Upper lobe of left lung (tissue), 6 donors: Measurements from ENCODE around the gene ZDHHC11B. TPM values are rescaled to one million over a fixed set of nuclear protein-coding genes. Genes with fewer than 3 reads are reported as not detected.
"Not testable (repeated sequence)": the region's sequence is repeated elsewhere in the genome, so short reads cannot be mapped to it uniquely, and the experiment has no call there.

ENCODE experiments used
- ATAC-seq, 2 donors: fragments of 200-7000 bp; cut with Tn5 transposase; one replicate each; pipeline ENCODE4 v1.9.1; 2022; ENCODE audit warnings: mild to moderate bottlenecking in 2 of 2, moderate library complexity in 2 of 2; ENCODE audit not compliant: low FRiP score in 2 of 2
- DNase-seq, 2 donors: peaks; one replicate each; pipeline ENCODE4 v3.0.0-alpha.2; 2019 to 2020
- H3K27ac ChIP-seq, 4 donors: fragments of 200-600 bp; sonication (generic); one replicate each; pipeline ENCODE4 v1.5.1; 2016 to 2019
- H3K27me3 ChIP-seq, 4 donors: fragments of 200-600 bp; sonication (generic); one replicate each; pipeline ENCODE4 v1.5.1; 2017 to 2019
- H3K36me3 ChIP-seq, 4 donors: fragments of 200-600 bp; sonication (generic); one replicate each; pipeline ENCODE4 v1.5.1; 2016 to 2019
- H3K4me1 ChIP-seq, 4 donors: fragments of 200-600 bp; sonication (generic); one replicate each; pipeline ENCODE4 v1.5.1; 2018 to 2019
- H3K4me3 ChIP-seq, 4 donors: fragments of 200-600 bp; sonication (generic); one replicate each; pipeline ENCODE4 v1.5.1; 2017 to 2019; ENCODE audit warnings: mild to moderate bottlenecking in 2 of 4, moderate library complexity in 1 of 4
- H3K9me3 ChIP-seq, 4 donors: fragments of 200-600 bp; sonication (generic); one replicate each; pipeline ENCODE4 v1.5.1; 2018 to 2019
- EP300 ChIP-seq, 4 donors: sonication (generic); formaldehyde crosslinking; IDR thresholded peaks; one replicate each; pipeline ENCODE4 v1.5.1; 2017; ENCODE audit warnings: antibody characterized with exemption in 4 of 4, control low read depth in 2 of 4
- POLR2A ChIP-seq, 4 donors: fragments of 450-650 bp; IDR thresholded peaks; one replicate each; pipeline ENCODE4 v1.5.1; 2016 to 2017; ENCODE audit warnings: antibody characterized with exemption in 4 of 4, mild to moderate bottlenecking in 2 of 4
- POLR2AphosphoS5 ChIP-seq, 2 donors: sonication (generic); formaldehyde crosslinking; IDR thresholded peaks; one replicate each; pipeline ENCODE4 v1.5.1; 2017; ENCODE audit warnings: antibody characterized with exemption in 2 of 2
- WGBS, 2 donors: methylation state at CpG; one replicate each; pipeline ENCODE4 v1.1.5; 2017 to 2018; 5-methylcytosine and 5-hydroxymethylcytosine counted together
- total RNA-seq, 6 donors: library from RNA; depleted of rRNA in 4 of 6; stranded (reverse); fragments of >200 nt in 4 of 6; gene quantifications; one replicate each; pipeline versions ENCODE4 v1.1.0 to v1.2.1, GENCODE V29; 2016 to 2021
- TF ChIP-seq, protein P1 (sequence below), 6 experiments: fragments of 450-650 bp in 4 of 6; fragments of 200-600 bp in 2 of 6; sonication (generic) in 2 of 6; IDR thresholded peaks; one replicate each; pipeline ENCODE4 v1.5.1; 2016 to 2019; ENCODE audit warnings: antibody characterized with exemption in 6 of 6
- donor health status: DM: no; HTN: no; CAD: no; lungs with moderate emphysema.
- donor health status: DM: no; HTN: yes; CAD: no; lungs with severe emphysema.

ZDHHC11B gene
- total RNA-seq, 6 donors from 2014 or later, result 7.4 to 40.8 (median 13.1) TPM

DNA sequence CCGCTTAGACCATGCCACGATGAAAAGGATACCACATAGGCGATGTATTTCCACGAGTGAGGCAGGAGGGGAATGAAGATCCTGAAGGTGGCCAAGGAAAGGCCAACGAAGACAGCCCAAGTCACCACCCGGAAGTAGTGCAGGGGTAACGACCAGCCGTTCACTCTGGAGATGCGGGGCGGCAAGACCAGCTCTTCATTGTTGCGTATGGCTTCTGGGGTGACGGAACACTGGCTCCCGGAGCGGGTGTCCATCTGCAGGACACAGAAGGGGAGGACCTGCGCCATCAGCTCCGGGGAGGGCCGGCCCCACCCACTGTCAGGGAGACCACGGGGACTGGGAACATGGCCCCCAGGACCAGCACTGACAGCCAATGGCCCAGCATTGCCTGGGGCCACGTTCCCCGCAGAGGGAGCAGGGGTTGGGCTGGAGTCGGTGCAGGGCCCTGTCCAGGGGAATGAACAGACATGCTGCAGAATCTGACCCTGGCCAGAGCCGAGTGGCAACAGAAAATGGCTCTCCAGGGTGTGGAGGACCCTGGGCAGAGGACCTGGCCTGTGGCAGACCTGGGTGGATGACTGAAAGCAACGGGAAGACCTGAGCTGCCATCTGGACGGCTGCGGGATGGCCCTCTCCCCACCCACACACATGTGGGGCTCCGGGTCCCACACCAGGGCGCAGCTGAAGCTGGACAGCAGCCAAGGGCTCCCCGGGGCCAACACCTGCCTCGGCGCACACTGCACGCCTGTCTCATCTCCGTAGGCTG is 17.7 kb downstream of the ZDHHC11B start:
- Histone ChIP-seq H3K4me3 (no peak overlapping the region), H3K36me3 (peaks cover 0 to 16% (median 8%) of the 10 kb centered on the region in 4 donors), H3K4me1 (peaks cover 0 to 6% (median 2%) of the 10 kb centered on the region in 4 donors), H3K27me3 (no peaks in the 10 kb centered on the region), H3K27ac (no peak overlapping the region), H3K9me3 (no peaks in the 10 kb centered on the region)
- peak; percentile 28 to 68 for DNase-seq
- TF ChIP-seq POLR2A (IDR thresholded peaks at IDR 0.05), result no peak
- TF ChIP-seq POLR2AphosphoS5 (IDR thresholded peaks at IDR 0.05), result no peak
- TF ChIP-seq EP300 (IDR thresholded peaks at IDR 0.05), result no peak
- no peak for ATAC-seq
- 86 to 89% methylated on average over 20 to 32 of the region's 32 CpGs for WGBS, 2 donors

DNA sequence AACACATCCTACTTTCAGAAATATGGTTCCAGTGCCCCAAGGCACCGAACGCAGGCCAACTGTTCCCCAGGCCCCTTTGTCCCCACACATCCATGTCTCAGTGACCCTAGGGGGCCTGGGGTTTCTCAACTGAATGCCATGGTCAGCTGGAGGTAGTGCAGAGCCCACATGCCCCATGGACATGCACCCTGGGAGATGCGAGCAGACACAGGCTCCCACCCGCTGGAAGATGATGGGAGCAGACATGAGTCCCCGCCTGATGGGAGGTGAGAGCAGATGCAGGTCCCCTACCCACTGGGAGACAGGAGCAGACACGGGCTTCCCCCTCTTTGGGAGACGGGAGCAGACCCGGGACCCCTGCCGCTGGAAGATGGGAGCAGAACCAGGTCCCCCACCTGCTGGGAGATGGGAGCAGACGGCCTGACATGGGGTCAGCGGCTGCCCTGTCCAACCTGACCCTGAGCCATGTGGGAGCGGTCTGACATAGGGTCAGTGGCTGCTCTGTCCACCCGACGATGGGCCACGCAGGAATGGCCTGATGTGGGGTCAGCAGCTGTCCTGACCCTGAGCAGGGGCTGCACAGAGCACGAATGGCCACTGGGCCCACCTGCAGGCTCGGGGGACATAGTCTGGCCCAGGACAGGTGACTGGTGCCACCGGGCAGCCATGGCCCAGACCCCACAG is 18.4 kb downstream of the ZDHHC11B start:
- Histone ChIP-seq H3K4me1 (peaks cover 0 to 12% (median 2%) of the 10 kb centered on the region in 4 donors), H3K27ac (no peak overlapping the region), H3K9me3 (no peaks in the 10 kb centered on the region), H3K27me3 (no peaks in the 10 kb centered on the region), H3K36me3 (peaks cover 0 to 16% (median 8%) of the 10 kb centered on the region in 4 donors), H3K4me3 (no peak overlapping the region)
- DNase-seq, result peak; percentile 23 to 59
- WGBS, 2 donors, result 89 to 93% methylated on average over 7 to 18 of the region's 18 CpGs
- ATAC-seq, result no peak
- TF ChIP-seq POLR2AphosphoS5 (IDR thresholded peaks at IDR 0.05) (no peak), EP300 (IDR thresholded peaks at IDR 0.05) (no peak), POLR2A (IDR thresholded peaks at IDR 0.05) (no peak)
- TF ChIP-seq, protein P1, sequence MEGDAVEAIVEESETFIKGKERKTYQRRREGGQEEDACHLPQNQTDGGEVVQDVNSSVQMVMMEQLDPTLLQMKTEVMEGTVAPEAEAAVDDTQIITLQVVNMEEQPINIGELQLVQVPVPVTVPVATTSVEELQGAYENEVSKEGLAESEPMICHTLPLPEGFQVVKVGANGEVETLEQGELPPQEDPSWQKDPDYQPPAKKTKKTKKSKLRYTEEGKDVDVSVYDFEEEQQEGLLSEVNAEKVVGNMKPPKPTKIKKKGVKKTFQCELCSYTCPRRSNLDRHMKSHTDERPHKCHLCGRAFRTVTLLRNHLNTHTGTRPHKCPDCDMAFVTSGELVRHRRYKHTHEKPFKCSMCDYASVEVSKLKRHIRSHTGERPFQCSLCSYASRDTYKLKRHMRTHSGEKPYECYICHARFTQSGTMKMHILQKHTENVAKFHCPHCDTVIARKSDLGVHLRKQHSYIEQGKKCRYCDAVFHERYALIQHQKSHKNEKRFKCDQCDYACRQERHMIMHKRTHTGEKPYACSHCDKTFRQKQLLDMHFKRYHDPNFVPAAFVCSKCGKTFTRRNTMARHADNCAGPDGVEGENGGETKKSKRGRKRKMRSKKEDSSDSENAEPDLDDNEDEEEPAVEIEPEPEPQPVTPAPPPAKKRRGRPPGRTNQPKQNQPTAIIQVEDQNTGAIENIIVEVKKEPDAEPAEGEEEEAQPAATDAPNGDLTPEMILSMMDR (IDR thresholded peaks at IDR 0.05), result no peak

DNA sequence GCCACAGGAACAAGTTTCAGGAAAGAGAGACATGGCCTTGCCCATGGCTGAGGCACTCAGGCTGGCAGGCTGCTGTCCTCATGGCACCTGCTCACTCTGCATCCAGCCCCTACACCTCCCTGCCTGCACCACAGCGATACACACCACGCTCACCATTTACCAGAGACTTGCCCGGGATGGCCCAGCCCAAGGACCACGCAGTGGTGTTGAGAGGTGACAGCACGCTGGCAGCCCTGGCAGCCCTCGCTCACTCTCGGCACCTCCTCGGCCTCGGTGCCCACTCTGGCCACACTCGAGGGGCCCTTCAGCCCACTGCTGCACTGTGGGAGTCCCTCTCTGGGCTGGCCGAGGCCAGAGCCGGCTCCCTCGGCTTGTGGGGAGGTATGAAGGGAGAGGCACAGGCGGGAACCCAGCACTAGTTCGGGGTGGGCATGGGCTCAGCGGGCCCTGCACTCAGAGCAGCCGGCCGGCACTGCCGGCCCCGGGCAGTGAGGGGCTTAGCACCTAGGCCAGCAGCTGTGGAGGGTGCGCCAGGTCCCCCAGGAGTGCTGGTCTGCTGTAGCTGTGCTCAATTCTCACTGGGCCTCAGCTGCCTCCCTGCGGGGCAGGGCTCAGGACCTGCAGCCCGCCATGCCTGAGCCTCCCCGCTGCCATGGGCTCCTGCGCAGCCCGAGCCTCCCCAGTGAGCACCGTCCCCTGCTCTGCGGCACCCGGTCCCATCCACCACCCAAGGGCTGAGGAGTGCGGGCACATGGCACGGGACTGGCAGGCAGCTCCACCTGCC is 20.3 kb downstream of the ZDHHC11B start:
- H3K9me3 ChIP-seq, result no peaks in the 10 kb centered on the region
- 93 to 100% methylated on average over 3 to 31 of the region's 31 CpGs for WGBS, 2 donors
- no peaks in the 10 kb centered on the region for H3K27me3 ChIP-seq
- H3K36me3 ChIP-seq, result peaks cover 0 to 16% (median 8%) of the 10 kb centered on the region in 4 donors
- ATAC-seq (no peak), DNase-seq (peak; percentile 22 to 81)
- H3K27ac ChIP-seq, result no peak overlapping the region
- H3K4me3 ChIP-seq, result no peak overlapping the region
- H3K4me1 ChIP-seq, result peaks cover 6 to 28% (median 10%) of the 10 kb centered on the region in 4 donors
- TF ChIP-seq, protein P1 (IDR thresholded peaks at IDR 0.05), result no peak
- no peak for TF ChIP-seq POLR2AphosphoS5 (IDR thresholded peaks at IDR 0.05)
- TF ChIP-seq POLR2A (IDR thresholded peaks at IDR 0.05), result no peak
- TF ChIP-seq EP300 (IDR thresholded peaks at IDR 0.05), result no peak

DNA sequence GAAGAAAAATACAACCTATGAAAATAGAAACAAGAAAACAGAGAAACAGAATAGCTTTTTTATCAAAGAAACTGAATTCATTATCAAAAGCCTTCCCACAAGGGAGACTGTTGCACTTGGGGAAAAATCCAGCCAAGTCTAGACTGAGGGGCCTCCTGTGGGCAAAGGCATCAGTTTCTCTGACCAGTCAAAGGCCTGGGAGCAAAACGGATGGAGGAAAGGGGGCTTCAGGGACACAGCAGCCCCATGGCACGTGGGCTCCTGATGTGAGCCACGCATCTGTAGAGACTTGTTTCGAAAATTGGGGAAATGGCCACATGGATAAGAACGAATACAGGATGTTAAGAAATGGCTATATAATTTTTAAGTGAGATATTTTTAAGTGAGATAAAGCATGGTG is 21.1 kb downstream of the ZDHHC11B start:
- Histone ChIP-seq H3K36me3 (peaks cover 0 to 16% (median 8%) of the 10 kb centered on the region in 4 donors), H3K9me3 (no peaks in the 10 kb centered on the region), H3K27ac (no peak overlapping the region), H3K4me1 (peaks cover 13 to 36% (median 17%) of the 10 kb centered on the region in 4 donors), H3K4me3 (no peak overlapping the region), H3K27me3 (no peaks in the 10 kb centered on the region)
- no peak for ATAC-seq
- WGBS, 2 donors, result 83% methylated on average over 5 of the region's 5 CpGs
- no peak for DNase-seq
- no peak for TF ChIP-seq POLR2A (IDR thresholded peaks at IDR 0.05)
- TF ChIP-seq, protein P1 (IDR thresholded peaks at IDR 0.05), result no peak
- TF ChIP-seq POLR2AphosphoS5 (IDR thresholded peaks at IDR 0.05), result no peak
- no peak for TF ChIP-seq EP300 (IDR thresholded peaks at IDR 0.05)

DNA sequence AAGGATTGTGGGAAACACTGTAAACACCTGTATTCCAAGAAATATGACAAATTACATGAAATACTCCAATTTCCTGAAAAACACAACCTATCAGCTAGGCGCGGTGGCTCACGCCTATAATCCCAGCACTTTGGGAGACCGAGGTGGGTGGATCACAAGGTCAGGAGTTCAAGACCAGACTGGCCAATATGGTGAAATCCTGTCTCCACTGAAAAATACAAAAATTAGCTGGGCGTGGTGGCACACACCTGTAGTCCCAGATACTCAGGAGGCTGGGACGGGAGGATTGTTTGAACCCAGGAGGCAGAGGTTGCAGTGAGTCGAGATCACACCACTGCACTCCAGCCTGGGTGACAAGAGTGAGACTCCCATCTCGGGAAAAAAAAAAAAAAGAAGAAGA is 21.5 kb downstream of the ZDHHC11B start:
- DNase-seq, result not testable (repeated sequence)
- 91 to 94% methylated on average over 8 of the region's 8 CpGs for WGBS, 2 donors
- H3K36me3 ChIP-seq, result peaks cover 0 to 16% (median 8%) of the 10 kb centered on the region in 4 donors

More for the DNA sequence above, 21.5 kb downstream of the ZDHHC11B start:
- H3K4me1 ChIP-seq, result peaks cover 17 to 40% (median 21%) of the 10 kb centered on the region in 4 donors
- not testable (repeated sequence) for H3K9me3 ChIP-seq, H3K4me3 ChIP-seq, H3K27ac ChIP-seq, ATAC-seq, H3K27me3 ChIP-seq
